ENCODE data around the gene PYGM.
A peak's percentile ranks its signal among the peaks of the same experiment; 100 is the strongest.

Gene PYGM

GRCh38 chr11:64752175-64752970, 7.4 kb downstream of the PYGM start:
- no peak for DNase-seq

GRCh38 chr11:64751580-64751979, 8.2 kb downstream of the PYGM start:
- no peak for DNase-seq

- DNase-seq = no peak
Measured at GRCh38 chr11:64751136-64751535, 8.6 kb downstream of the PYGM start.

- DNase-seq = no peak
Measured at GRCh38 chr11:64750361-64751054, 9.3 kb downstream of the PYGM start.

GRCh38 chr11:64747961-64748665, 11.7 kb downstream of the PYGM start:
- no peak for DNase-seq

- no peak for DNase-seq
Measured at GRCh38 chr11:64746486-64746885, 13.3 kb downstream of the PYGM start.

- DNase-seq = peak; percentile 75
Measured at GRCh38 chr11:64745521-64746328, 14.0 kb downstream of the PYGM start.

- DNase-seq = no peak
Measured at GRCh38 chr11:64745189-64745520, 14.6 kb downstream of the PYGM start.

- no peak for DNase-seq
Measured at GRCh38 chr11:64744544-64745188, 15.1 kb downstream of the PYGM start.

- no peak for DNase-seq
Measured at GRCh38 chr11:64743591-64744543, 15.9 kb downstream of the PYGM start, which contains the start of gene RASGRP2. Gene RASGRP2, minus strand, starts transcription at chr11:64744142. Its CDS starts 1,276 bp downstream, at chr11:64742866.

GRCh38 chr11:64742889-64743590, 16.7 kb downstream of the PYGM start:
- peak; percentile 66 for DNase-seq

- DNase-seq = no peak
Measured at GRCh38 chr11:64742087-64742888, 17.5 kb downstream of the PYGM start.

- DNase-seq = no peak
Measured at GRCh38 chr11:64741375-64742086, 18.2 kb downstream of the PYGM start.

GRCh38 chr11:64739871-64740270, 19.9 kb downstream of the PYGM start:
- DNase-seq = no peak

GRCh38 chr11:64736654-64737053, 23.1 kb downstream of the PYGM start:
- DNase-seq = no peak

GRCh38 chr11:64735725-64736259, 24.0 kb downstream of the PYGM start:
- no peak for DNase-seq

- no peak for DNase-seq
Measured at GRCh38 chr11:64734811-64735724, 24.7 kb downstream of the PYGM start.

Data from right forelimb (tissue), 1 donor.